Stimulated activated CD4-positive, alpha-beta T cell treated with anti-CD3 and anti-CD28 coated beads, TNF-alpha, amount 100 ng/mL, for 24 hours (primary cell): ENCODE results near the gene NT5C1A.

Experiments
- DNase-seq, 3 experiments: peaks; one replicate each; pipeline ENCODE4 v3.0.0-alpha.2; 2020; ENCODE audit warnings: low read depth in 3 of 3

NT5C1A gene

GRCh38 chr1:39637361-39637760, 34.5 kb downstream of the NT5C1A start:
- no peak for DNase-seq

DNA sequence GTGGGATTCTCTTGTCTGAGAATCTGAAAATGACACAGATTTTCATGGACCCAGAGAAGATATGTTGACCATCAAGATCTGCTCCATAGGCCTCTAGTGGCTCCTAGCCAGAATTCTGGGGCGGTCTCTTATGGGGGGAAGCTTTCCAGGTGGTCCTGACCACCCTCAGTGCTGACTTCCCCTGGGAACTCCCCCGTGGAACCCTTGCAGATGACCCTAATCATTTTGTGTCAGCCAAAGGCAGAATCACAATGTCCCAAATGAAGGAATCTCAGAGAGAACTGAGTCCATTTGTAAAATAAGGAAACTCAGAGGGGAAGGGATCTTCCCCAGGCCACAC, 36.1 kb downstream of the NT5C1A start:
- no peak for DNase-seq

DNA sequence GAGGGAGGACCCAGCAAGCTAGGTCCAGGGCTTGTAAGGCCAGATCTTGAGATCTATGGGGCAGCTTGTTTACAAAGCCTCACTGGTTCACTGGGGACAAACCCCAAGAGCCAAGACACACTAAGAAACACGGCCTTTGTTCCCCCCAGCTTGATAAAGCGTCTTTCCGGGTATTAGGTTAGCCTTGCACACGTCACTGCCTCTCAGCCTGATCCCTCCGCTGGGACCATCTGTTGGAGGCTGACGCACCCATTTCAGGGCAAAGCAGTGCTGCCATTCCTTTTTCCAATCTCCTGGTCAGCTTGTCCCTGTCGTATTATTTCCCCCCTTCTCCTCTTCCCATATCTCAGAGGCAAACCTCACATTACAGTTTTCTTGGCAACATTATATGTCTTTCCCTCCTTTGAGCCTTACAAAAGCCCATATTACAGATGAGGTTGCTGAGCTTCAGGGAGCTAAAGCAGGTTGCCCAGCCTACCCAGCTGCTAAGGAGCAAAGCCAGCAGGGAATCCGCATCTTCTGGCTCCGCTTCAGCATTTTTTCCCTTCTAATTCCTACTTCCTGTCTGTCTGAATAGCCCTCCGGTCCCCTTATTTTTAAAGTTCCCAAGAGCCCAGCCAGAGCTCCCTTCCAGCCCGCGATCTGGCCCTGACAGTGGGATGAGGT, 36.6 kb downstream of the NT5C1A start:
- no peak for DNase-seq

DNA sequence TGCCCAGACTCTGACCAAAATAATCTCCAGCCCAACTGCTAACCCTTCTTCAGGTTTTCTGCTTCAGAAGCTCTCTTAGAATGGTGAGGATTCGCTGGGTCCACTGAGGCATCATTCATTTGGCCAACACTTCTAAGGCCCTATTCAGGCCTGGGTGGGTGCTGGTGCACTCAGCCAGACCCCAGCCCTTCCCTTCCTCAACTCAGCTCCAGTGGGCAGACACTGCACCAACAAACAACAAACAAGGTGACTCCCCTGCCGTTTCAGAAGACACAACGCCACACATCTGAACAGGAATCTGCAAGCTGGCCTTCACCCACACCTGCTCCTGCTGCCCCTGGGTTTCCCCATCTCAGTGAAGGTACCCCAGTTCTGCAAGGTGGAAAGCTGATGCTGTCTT, 38.5 kb downstream of the NT5C1A start:
- DNase-seq = no peak

DNA sequence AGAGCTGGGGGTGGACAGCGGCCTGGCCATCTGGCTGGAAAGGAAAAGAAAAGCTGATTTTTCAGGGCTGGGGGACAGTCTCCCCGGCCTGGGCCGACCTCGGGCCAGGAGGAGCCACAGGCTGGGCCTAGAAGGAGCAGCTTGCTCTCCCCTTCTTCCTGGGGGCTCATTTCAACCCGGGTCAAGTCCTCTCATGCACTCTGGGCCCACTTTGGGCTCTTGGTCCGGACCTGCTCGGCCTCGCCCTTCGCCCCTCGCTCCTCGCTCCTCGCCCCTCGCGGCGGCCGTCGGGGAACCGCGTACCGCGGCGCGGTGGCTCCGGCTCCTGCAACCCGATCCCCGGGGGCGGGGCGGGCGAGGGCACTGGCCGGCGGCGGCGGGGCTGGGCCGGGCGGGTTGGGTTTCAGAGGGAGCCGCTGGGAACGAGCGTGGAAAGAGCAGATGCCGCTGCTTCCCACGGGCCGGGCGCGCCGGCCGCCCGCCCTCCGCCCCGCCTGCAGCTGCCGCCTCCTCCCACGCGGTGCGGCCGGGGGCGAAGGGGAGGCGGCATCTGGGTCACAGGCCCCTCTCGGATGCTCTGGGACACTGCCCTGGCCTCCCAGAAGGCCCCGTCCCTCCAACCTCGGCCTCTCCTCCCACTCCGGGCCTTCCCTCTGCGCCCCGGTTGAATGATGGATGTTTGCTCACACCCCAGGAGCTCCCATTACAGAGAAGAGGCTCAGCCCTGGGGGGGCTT, 39.1 kb downstream of the NT5C1A start:
- no peak for DNase-seq

DNA sequence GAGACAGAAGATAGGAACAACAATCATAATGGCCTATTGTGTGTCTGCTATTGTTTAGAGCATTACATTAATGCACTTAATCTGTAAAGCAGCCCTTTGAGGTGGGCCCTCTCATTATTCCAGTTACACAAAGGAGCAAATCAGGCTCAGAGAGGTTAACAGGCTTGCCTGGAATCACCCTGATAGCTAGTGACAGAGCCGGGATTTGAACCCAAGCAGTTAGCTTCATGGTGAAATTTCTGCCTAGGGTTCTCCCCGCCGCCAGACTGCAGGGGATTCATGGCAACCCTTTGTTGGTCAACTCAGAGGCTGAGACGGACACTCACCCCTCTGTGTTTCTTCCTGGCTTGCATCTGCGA, 39.6 kb downstream of the NT5C1A start:
- no peak for DNase-seq

- DNase-seq = no peak
These were observed 40.3 kb downstream of the NT5C1A start for GRCh38 chr1:39631361-39632322.

DNA sequence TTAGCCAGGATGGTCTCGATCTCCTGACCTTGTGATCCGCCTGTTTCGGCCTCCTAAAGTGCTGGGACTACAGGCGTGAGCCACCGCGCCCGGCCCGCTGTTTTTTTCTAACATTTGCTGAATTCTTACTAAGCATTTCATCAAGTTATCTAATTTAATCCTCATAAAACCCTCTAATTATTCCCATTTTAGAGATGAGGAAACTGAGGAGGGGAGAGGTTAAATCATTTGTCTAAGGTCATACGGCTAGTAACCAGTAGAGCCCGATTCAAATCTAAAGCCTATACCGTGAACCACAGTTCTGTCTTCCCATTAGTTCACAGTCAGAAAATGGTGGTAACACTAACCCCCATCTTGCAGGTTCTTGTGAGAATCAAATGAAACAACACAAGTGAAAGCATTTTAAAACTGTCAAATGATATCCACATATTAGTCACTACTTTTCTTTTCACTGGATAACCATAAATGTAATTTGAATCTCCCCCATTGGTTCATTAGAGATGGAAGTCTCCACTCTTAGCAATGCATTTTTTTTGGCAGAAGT, 43.0 kb downstream of the NT5C1A start:
- no peak for DNase-seq

- DNase-seq = no peak
These were observed 45.3 kb downstream of the NT5C1A start for GRCh38 chr1:39626646-39627045.

DNA sequence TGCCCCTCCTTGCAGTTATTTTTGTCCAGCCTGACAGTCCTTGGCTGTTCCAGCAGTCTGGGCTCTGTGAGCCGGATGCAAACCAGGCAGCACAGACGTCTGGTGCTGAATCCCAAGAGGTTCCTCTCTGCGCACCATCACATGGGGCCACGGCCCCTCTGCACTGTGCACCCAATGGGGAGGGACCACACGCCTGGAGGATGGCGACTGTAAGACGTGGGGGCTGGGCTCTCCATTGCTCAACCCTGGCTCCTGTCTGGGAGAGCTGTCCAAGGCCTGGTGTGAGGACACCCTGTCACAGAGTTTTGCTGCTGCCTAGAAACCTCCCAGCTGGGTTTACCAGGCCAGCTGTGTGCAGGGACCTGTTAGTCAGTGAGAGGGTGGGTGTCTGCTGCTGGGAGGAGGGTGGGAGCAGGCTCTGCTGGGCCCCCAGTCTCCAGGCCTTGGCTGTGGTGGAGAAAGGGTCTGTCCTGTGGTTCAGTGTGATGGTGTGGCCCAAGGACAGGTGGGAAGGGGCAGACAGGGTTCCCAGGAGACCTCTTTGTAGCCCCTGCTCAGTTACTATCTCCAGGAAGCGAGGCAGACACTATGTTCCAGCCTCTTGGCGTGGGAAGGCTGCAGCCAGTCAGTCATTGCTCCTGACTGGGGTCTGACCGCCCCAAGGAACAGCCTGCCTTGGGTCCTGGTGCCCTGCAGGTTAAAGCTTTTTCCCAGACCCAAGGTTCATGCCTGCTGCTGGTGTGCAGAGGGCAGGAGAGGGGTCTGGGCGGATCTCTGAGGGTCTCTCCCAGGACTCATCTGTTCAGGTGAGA, 46.2 kb downstream of the NT5C1A start:
- no peak for DNase-seq

DNA sequence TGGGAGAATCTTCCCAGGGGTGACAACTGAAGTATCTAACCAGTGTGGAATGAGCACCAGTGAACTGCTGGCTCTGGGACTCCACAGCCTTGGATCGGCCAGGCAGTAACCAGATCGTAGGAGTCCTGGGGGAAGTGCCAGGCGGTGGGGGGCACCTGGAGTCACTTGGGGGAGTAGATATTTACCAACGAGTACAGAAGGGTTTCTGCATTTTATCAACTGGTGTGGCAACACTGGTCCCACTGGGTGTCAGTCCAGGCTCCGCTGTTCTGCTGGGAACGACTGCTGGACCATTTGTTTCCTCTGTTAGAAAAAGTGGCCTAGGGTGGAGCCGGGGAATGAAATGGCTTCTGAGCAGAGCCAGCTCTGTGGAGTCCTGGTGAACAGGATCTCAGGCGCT, 46.9 kb downstream of the NT5C1A start:
- DNase-seq = no peak

GRCh38 chr1:39623053-39623452, 48.9 kb downstream of the NT5C1A start:
- DNase-seq = no peak

- DNase-seq = no peak
These were observed 49.5 kb downstream of the NT5C1A start for GRCh38 chr1:39622427-39622826.

- no peak for DNase-seq
These were observed 51.2 kb downstream of the NT5C1A start for GRCh38 chr1:39620659-39621165.

GRCh38 chr1:39617488-39618049, 54.3 kb downstream of the NT5C1A start:
- no peak for DNase-seq

DNA sequence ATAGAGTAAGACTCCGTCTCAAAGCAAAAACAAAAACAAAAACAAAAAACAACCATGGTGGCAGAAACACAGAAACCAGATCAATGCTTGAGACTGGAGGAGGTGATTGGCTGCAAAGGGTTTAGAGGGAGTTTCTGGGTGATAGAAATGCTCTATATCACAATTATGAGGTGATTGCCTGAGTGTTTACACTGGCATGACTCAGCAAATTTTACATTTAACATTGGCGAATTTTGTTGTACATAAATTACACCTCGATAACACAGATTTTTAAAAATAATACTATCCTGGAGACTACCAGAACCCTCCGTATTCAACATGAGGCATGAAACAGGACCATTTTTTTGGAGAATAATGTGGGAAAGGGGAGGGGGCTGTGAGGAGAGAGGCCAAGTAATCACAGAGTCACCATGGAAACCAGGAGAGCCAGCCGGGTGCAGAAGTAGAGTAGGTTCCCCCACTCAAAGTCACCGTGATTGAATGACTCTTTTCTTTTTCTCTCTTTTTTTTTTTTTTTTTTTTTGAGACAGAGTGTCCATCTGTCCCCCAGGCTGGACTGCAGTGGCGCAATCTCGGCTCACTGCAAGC, 56.7 kb downstream of the NT5C1A start:
- DNase-seq = no peak

GRCh38 chr1:39614488-39614887, 57.4 kb downstream of the NT5C1A start:
- DNase-seq = no peak

DNA sequence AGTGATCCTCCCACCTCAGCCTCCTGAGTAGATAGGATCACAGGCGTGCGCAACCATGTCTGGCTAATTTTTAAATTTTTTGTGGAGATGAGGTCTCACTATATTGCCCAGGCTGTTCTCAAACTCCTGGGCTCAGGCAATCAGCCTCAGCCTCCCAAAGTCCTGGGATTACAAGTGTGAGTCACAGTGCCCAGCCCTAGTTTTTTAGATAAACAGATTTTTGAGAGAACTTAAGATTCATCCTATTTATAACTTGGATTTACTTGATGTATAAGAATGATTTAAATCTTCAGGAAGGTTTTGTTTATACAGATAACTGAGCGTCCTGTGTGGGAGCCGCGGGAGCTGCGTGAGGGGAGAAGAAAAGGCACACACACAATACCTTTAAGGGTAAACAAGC, 58.7 kb downstream of the NT5C1A start:
- DNase-seq = no peak

- peak; percentile 58 to 79 (median 62) for DNase-seq
These were observed 62.1 kb downstream of the NT5C1A start for GRCh38 chr1:39609618-39610331.
